ENCODE data around the gene ACSL6.
A peak's percentile ranks its signal among the peaks of the same experiment; 100 is the strongest.

ACSL6 gene

DNA sequence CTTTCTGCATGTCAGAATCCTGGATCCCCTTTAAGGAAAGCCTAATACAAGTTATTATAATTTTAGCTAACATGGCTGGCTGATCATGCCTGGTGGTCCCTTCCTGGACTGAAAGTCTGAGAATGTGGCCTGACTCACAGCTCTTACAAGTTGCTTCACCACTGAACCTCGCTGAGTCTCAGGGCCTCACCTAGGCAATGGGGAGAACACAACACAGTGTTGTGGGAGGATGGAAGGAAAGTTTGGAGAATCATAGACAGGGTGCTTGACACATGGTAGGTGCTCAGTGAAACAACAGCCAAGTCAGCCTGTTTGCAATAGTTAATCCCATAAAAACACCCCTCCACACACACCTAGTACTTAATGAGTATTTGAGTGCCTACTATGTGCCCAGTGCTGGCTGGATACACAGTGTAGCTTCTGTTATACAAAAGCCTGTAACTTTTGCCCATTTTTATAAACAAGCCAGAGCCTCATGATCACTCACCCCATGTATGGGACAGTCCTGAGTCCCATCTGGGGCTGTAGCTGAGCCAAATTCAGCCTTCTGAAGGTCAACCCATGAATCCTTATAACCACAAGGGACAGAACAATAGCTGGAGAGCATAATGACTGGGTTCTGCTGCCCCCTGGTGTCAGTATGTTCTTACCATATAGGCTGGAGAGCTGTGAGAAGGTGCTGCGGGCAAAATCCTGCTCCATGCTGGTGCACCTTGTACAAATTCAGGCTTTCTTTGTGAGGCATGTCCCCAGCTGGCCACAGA, 3.9 kb downstream of the ACSL6 start:
- H4K20me1 ChIP-seq (ENCODE audit: control insufficient read depth, insufficient read depth, low read depth, low read length), result no peaks in the 10 kb centered on the region
- H3K4me2 ChIP-seq (ENCODE audit: low read length), result no peak overlapping the region
- H3K27ac ChIP-seq (ENCODE audit: low read depth, low read length), result no peak overlapping the region
- TF ChIP-seq, protein P1, sequence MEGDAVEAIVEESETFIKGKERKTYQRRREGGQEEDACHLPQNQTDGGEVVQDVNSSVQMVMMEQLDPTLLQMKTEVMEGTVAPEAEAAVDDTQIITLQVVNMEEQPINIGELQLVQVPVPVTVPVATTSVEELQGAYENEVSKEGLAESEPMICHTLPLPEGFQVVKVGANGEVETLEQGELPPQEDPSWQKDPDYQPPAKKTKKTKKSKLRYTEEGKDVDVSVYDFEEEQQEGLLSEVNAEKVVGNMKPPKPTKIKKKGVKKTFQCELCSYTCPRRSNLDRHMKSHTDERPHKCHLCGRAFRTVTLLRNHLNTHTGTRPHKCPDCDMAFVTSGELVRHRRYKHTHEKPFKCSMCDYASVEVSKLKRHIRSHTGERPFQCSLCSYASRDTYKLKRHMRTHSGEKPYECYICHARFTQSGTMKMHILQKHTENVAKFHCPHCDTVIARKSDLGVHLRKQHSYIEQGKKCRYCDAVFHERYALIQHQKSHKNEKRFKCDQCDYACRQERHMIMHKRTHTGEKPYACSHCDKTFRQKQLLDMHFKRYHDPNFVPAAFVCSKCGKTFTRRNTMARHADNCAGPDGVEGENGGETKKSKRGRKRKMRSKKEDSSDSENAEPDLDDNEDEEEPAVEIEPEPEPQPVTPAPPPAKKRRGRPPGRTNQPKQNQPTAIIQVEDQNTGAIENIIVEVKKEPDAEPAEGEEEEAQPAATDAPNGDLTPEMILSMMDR (IDR thresholded peaks at IDR 0.05; ENCODE audit: low read depth, low read length, poor library complexity, severe bottlenecking), result peak; percentile 84
- no peak for TF ChIP-seq EZH2phosphoT487 (IDR thresholded peaks at IDR 0.05; ENCODE audit: borderline replicate concordance, low read length)
- no peak overlapping the region for H3K4me3 ChIP-seq (ENCODE audit: low read length)
- no peaks in the 10 kb centered on the region for H3K9me3 ChIP-seq (ENCODE audit: control insufficient read depth, insufficient read depth, low read length)
- H3K79me2 ChIP-seq (ENCODE audit: control insufficient read depth, low read length), result no peaks in the 10 kb centered on the region
- no peaks in the 10 kb centered on the region for H3K36me3 ChIP-seq (ENCODE audit: control insufficient read depth, low read length)
- H3F3A ChIP-seq (ENCODE audit: control insufficient read depth, insufficient read depth), result no peaks in the 10 kb centered on the region
- no peaks in the 10 kb centered on the region for H3K4me1 ChIP-seq (ENCODE audit: control insufficient read depth, low read length)
- H3K27me3 ChIP-seq (ENCODE audit: control insufficient read depth, low read length), result peaks cover 13% of the 10 kb centered on the region
- H3K9me2 ChIP-seq (replicated peaks; ENCODE audit: control insufficient read depth, low read length), result no peaks in the 10 kb centered on the region

DNA sequence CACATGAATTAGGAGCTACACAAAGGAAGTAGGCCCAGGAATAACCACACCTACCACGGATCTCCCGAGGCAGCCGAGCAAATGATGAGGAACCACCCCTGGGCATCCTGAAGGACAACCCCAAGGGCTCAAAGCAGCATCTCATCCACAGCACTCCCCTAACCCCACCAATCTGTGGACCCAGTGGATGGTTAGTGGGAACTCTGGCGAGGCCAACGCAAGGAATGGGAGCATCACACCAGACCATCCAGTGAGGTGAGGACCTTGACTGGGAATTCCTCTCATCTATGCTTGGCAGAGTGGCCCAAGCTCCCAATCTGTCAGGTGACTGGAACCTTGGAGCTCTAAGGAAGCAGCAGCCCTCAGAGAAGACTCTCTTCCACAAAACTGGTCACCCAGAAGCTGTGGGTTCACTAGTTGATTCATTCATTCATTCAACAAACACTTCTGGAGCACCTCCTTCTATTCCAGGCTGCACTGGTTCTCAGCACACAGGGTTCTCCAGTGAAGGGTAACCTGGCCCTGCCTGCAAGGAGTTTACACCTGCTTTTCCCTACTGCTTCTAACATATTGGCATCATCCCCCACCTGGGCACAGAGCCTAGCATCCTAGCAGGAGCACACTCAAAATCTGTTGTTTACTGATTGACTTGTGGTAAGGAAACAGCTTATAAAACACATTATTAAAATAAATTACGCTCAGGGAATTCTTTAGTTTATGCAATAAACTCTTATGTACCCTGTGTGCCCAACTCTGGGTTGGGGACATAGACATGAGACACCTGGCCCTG, 4.9 kb downstream of the ACSL6 start:
- no peak overlapping the region for H3K4me3 ChIP-seq (ENCODE audit: low read length)
- H3K4me1 ChIP-seq (ENCODE audit: control insufficient read depth, low read length), result no peaks in the 10 kb centered on the region
- H3K9me3 ChIP-seq (ENCODE audit: control insufficient read depth, insufficient read depth, low read length), result no peaks in the 10 kb centered on the region
- H3F3A ChIP-seq (ENCODE audit: control insufficient read depth, insufficient read depth), result no peaks in the 10 kb centered on the region
- no peak overlapping the region for H3K27ac ChIP-seq (ENCODE audit: low read depth, low read length)
- no peaks in the 10 kb centered on the region for H3K36me3 ChIP-seq (ENCODE audit: control insufficient read depth, low read length)
- TF ChIP-seq, protein P1 (IDR thresholded peaks at IDR 0.05; ENCODE audit: low read depth, low read length, poor library complexity, severe bottlenecking), result no peak
- TF ChIP-seq EZH2phosphoT487 (IDR thresholded peaks at IDR 0.05; ENCODE audit: borderline replicate concordance, low read length), result no peak
- no peak overlapping the region for H3K4me2 ChIP-seq (ENCODE audit: low read length)
- no peaks in the 10 kb centered on the region for H3K9me2 ChIP-seq (replicated peaks; ENCODE audit: control insufficient read depth, low read length)
- no peaks in the 10 kb centered on the region for H4K20me1 ChIP-seq (ENCODE audit: control insufficient read depth, insufficient read depth, low read depth, low read length)
- peaks cover 3% of the 10 kb centered on the region for H3K27me3 ChIP-seq (ENCODE audit: control insufficient read depth, low read length)
- no peaks in the 10 kb centered on the region for H3K79me2 ChIP-seq (ENCODE audit: control insufficient read depth, low read length)

DNA sequence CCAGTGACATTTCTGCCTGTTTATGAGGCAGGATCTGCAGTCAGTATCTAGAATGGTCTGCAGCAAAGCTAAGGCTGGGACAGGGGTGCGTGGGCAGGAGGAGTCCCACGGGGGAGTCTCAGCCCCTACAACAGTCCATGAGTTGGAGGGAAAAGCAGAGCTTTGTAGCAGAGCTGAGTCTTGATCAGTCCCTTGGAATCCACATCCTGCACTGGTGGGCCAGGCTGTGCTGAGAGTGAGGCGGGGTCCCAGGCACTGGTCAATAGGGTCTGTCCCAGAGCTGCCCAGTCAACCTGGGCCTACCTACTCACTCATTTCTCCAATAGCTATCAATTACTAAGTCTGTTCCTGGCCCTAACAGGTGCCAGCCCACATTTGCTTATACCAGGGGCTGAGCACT, 5.9 kb downstream of the ACSL6 start:
- Histone ChIP-seq H3K4me2 (ENCODE audit: low read length) (no peak overlapping the region), H3F3A (ENCODE audit: control insufficient read depth, insufficient read depth) (no peaks in the 10 kb centered on the region), H3K9me2 (replicated peaks; ENCODE audit: control insufficient read depth, low read length) (no peaks in the 10 kb centered on the region), H3K9me3 (ENCODE audit: control insufficient read depth, insufficient read depth, low read length) (no peaks in the 10 kb centered on the region), H3K79me2 (ENCODE audit: control insufficient read depth, low read length) (no peaks in the 10 kb centered on the region), H3K36me3 (ENCODE audit: control insufficient read depth, low read length) (no peaks in the 10 kb centered on the region), H3K4me3 (ENCODE audit: low read length) (no peak overlapping the region), H3K27ac (ENCODE audit: low read depth, low read length) (no peak overlapping the region), H3K4me1 (ENCODE audit: control insufficient read depth, low read length) (no peaks in the 10 kb centered on the region), H3K27me3 (ENCODE audit: control insufficient read depth, low read length) (no peaks in the 10 kb centered on the region), H4K20me1 (ENCODE audit: control insufficient read depth, insufficient read depth, low read depth, low read length) (no peaks in the 10 kb centered on the region)
- TF ChIP-seq, protein P1 (IDR thresholded peaks at IDR 0.05; ENCODE audit: low read depth, low read length, poor library complexity, severe bottlenecking), result no peak
